Measurements from ENCODE around the gene PLBD2.

GRCh38 chr12:113392988-113393579 lies 34.7 kb downstream of the PLBD2 start:
- no peak for TF ChIP-seq POLR2AphosphoS5 (IDR thresholded peaks at IDR 0.05)
- TF ChIP-seq CTCF (IDR thresholded peaks at IDR 0.05) = no peak
- no peak for TF ChIP-seq POLR2A (IDR thresholded peaks at IDR 0.05)

Measured in breast epithelium (tissue), 3 donors.